GM21786 (cell line): Measurements from ENCODE around the gene SAMHD1.
"Not testable (repeated sequence)": the region's sequence is repeated elsewhere in the genome, so short reads cannot be mapped to it uniquely, and the experiment has no call there.

Experiments
- ATAC-seq: cut with Tn5 transposase; IDR thresholded peaks from one replicate; pipeline ENCODE4 v1.9.1; 2021; ENCODE audit not compliant: unreplicated experiment

The SAMHD1 gene

DNA sequence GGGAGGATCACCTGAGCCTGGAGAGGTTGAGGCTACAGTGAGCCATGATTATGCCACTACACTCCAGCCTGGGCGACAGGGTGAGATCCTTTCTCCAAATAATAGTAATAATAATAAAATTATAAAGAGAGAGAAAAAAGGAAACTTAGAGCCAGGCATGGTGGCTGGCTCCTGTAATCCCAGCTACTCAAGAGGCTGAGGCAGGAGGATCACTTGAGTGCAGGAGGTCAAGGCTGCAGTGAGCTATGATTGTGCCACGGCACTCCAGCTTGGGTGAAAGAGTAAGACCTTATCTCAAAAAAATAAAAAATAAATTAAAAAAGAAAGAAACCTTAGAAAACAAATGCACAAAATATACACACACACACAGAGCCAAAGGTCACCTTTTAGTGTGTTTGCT is 5.2 kb upstream of the SAMHD1 start:
- ATAC-seq, result no peak

DNA sequence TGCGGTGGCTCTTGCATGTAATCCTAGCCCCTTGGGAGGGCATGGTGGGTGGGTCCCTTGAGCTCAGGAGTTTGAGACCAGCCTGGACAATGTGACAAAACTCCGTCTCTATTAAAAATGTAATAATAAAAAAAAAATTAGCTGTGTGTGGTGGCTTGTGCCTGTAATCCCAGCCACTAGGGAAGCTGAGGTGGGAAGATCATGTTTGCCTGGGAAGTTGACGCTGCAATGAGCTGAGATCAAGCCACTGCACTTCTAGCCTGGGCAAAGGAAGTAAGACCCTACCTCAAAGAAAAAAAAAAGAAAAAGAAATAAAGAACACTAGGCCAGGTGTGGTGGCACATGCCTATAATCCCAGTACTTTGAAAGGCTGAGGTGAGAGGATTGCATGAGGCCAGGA is 4.5 kb upstream of the SAMHD1 start:
- ATAC-seq, result no peak

- no peak for ATAC-seq
These were observed 651 bp upstream of the SAMHD1 start for GRCh38 chr20:36951979-36952738.

DNA sequence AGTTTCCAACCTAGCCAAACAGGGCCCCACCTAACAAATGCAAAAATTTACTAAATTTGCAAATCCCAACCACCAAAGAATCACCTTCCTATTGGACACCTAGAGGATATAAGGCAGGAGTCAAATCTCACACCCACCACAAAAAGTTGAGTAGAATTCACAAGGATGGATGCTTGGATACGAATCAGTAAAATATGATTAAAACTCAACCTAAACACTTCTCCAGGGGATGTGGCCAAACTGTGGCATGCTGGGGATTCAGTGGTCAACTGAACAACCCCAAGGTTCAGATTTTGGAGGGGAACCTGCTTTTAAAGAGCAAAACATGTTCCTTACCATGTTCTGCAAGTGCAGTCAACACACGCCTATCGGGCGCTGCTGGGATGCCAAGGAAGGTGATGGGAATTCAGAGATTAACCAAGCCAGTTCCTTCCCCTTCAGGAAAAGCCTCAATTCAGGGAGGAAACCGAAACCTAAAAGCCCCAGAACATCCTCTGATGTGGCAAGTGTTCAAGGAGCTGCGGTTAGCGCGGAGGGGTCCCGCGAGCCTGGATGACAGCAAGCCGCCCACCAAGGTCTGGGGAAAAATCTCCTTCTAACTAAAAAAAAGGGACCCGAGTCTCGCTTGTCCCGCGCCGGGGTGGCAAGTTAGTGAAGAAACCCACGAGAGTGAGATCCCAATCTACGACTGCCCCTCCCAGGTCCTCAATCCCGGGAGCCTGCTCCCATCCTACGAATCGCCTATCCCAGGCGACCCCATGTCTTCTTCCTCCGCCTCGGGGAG is 902 bp downstream of the SAMHD1 start:
- no peak for ATAC-seq

DNA sequence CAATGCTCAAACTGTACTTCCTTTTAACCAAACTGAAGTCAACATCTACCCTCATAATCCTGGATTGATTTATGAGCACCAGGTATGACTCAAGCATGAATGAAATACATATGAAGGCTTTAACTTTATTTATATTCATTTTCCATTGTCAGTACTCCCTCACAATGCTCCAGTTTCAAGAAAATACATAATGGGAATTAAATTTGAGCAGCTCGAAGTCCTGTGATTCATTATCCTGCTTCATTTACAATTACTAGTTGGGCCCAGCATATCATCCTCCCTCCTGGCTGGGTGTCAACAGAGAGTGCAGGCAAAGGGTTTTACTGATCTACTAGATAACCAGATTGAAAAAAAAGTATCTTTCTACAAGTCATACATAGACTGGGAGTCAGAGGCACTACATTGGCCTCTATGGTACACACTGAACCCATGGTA is 10.1 kb downstream of the SAMHD1 start:
- no peak for ATAC-seq

DNA sequence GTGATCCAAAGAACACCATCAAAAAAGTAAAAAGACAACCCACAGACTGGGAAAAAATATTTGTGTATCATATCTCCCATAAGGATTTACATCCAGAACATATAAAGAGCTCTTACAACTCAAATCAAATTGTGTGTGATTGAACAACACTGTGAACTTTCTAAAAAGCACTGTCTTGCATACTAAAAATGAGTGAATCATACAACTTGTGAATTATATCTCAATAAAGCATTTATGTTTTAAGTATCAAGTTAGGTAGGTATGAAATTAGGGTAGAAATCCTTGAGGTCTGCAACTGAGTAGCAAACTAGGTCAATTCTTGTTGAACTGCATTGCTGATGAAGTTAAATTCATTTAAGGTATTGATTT is 14.1 kb downstream of the SAMHD1 start:
- no peak for ATAC-seq

GRCh38 chr20:36936761-36937401 is 14.6 kb downstream of the SAMHD1 start:
- ATAC-seq, result not testable (repeated sequence)

- ATAC-seq, result no peak
These were observed 15.2 kb downstream of the SAMHD1 start for GRCh38 chr20:36936341-36936740.

GRCh38 chr20:36933571-36933970 is 17.9 kb downstream of the SAMHD1 start:
- ATAC-seq, result not testable (repeated sequence)

- ATAC-seq, result no peak
These were observed 18.8 kb downstream of the SAMHD1 start for GRCh38 chr20:36932476-36933426.

DNA sequence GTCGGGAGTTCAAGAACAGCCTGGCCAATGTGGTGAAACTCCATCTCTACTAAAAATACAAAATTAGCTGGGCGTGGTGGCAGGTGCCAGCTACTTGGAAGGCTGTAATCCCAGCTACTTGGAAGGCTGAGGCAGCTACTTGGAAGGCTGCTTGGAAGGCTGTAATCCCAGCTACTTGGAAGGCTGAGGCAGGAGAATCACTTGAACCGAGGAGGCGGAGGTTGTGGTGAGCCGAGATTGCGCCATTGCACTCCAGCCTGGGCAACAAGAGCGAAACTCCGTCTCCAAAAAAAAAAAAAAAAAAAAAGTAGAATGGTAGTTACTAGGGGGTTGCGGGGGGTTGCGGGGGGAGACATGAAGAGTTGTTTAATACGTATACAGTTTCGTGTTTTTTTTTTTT is 19.4 kb downstream of the SAMHD1 start:
- not testable (repeated sequence) for ATAC-seq

DNA sequence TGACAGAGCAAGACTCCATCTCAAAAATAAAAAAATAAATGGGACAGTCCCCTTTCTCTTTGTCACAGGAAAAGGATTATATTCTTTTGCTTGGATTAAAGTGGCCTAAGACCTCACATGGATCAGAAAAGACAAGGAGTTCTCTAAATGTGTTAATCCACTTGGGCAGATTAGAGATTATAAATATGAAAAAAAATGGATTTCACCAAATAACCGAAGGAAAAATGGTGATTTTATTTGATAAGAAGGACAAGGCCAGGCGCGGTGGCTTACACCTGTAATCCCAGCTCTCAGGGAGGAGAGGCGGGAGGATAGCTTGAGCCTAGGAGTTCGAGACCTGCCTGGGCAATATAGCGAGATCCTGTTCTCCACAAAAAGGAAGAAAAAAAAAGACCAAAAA is 21.8 kb downstream of the SAMHD1 start:
- ATAC-seq, result no peak

- ATAC-seq, result no peak
These were observed 22.2 kb downstream of the SAMHD1 start for GRCh38 chr20:36929290-36929689.

- no peak for ATAC-seq
These were observed 23.8 kb downstream of the SAMHD1 start for GRCh38 chr20:36927704-36928103.

GRCh38 chr20:36926653-36927200 is 24.8 kb downstream of the SAMHD1 start:
- ATAC-seq, result no peak

DNA sequence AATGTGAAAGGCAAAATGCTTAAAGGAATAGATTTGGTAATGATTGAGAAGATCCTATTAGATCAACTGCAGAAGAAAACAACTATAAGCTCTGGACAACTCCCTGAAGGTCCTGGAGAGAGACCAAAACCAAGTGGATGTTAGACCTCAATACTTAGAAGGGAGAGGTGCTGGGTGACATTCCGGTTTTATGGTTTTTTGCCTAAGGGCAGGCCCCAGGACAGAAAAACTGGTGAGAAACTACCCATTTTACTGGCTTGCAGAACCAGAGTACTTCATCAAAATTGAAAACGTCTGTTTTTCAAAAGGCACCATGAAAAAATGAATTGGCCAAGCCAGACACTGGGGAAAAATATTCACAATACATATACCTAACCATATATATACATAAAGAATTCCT is 26.3 kb downstream of the SAMHD1 start:
- no peak for ATAC-seq

- no peak for ATAC-seq
These were observed 27.1 kb downstream of the SAMHD1 start for GRCh38 chr20:36924167-36925045.

- no peak for ATAC-seq
These were observed 31.2 kb downstream of the SAMHD1 start for GRCh38 chr20:36920334-36920730.

- no peak for ATAC-seq
These were observed 31.7 kb downstream of the SAMHD1 start for GRCh38 chr20:36919715-36920333.
